RWPE1 (cell line): ENCODE data around the gene LRRTM4.

Source experiments
- CTCF ChIA-PET: fragments of 350-600 bp; sonication (Branson Sonifier 250); formaldehyde crosslinking; extraction: SDS; loops from one replicate; lab custom pipeline; 2021; lab: Yijun Ruan, JAX
- POLR2A ChIA-PET: fragments of 400-600 bp; formaldehyde crosslinking; extraction: SDS; loops from one replicate; lab custom pipeline; 2020; ENCODE audit warnings: antibody characterized with exemption; ENCODE audit not compliant: low non-redundant PET; lab: Yijun Ruan, JAX
- DNase-seq: peaks from one replicate; pipeline ENCODE4 v3.0.0; 2012; ENCODE audit warnings: low spot score
- H3K27ac ChIP-seq: fragments of 450-650 bp; 2 replicates; pipeline ENCODE4 v1.5.1; 2017
- TF ChIP-seq, protein P1 (sequence below): fragments of 450-650 bp; conservative IDR thresholded peaks from 2 replicates; pipeline ENCODE4 v1.5.1; 2017; ENCODE audit warnings: low read depth, mild to moderate bottlenecking

The LRRTM4 gene

DNA sequence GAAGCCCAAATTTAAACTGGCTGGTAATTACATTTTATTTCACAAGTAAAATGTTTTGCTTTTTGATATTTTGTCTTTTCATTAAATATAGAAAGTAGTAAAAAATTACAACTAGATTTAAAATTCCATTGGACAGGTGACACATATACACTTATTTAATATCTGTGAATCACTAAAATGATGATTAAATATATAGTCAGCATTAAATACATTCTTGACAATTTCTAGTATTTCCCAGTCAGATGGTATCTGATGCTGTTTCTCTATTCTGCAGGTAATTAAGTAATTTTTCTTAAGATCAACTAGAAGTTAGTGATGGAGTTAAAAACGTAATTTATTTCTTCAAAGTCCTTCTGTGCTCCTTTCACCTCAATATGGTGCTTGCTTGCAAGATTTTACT, 237.8 kb downstream of the LRRTM4 start:
- ChIA-PET POLR2A (no interaction called here), CTCF (no interaction called here)
- DNase-seq: no peak
- TF ChIP-seq, protein P1, sequence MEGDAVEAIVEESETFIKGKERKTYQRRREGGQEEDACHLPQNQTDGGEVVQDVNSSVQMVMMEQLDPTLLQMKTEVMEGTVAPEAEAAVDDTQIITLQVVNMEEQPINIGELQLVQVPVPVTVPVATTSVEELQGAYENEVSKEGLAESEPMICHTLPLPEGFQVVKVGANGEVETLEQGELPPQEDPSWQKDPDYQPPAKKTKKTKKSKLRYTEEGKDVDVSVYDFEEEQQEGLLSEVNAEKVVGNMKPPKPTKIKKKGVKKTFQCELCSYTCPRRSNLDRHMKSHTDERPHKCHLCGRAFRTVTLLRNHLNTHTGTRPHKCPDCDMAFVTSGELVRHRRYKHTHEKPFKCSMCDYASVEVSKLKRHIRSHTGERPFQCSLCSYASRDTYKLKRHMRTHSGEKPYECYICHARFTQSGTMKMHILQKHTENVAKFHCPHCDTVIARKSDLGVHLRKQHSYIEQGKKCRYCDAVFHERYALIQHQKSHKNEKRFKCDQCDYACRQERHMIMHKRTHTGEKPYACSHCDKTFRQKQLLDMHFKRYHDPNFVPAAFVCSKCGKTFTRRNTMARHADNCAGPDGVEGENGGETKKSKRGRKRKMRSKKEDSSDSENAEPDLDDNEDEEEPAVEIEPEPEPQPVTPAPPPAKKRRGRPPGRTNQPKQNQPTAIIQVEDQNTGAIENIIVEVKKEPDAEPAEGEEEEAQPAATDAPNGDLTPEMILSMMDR: no peak
- H3K27ac ChIP-seq: no peak overlapping the region

DNA sequence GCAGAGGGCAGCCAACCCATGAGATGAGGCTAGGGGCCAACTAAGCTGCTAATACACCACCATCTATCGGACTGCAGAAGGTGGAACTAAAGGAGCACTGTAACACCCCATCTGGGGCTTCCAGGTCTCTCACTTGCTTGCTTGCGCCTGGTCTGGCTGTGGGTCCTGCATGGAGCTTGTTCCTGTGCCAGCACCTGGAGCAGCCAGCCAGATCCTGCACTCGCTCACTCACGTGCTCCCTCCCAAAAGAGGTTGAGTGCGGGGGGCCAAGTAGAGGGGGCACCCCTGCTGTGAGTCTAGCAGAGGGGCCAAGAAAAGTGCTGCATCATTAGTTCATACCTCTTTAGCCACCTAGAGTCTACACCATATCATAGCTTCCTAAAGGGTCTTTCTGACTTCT, 250.9 kb downstream of the LRRTM4 start:
- H3K27ac ChIP-seq: no peak overlapping the region
- no peak for DNase-seq
- CTCF ChIA-PET: interaction anchor here (0.6 kb wide), 1 partner anchor 293 kb away, joined by 3 read pairs; no protein-coding TSS in a partner anchor
- POLR2A ChIA-PET: no interaction called here
- TF ChIP-seq, protein P1: no peak

DNA sequence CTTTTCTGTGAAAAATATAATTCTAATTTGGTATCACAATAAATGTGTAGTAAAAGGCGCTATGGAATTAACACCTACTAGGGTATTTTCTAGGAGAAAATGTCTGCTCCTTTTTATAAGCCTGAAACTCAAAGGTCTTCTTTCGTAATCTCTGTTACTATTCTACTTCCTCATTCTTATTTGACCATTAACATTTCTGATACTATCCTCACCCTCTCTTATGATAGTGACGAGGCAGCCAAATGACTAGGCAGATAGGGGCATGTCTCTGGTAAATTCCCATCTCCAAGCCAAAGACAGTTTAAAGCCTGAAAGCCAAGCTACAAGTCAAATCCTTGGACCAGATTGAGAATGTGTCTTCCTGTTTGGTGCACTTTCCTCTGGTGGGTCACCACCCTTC, 251.7 kb downstream of the LRRTM4 start:
- peak; percentile 1 for DNase-seq
- POLR2A ChIA-PET: no interaction called here
- TF ChIP-seq, protein P1: no peak
- no peak overlapping the region for H3K27ac ChIP-seq
- CTCF ChIA-PET: no interaction called here

DNA sequence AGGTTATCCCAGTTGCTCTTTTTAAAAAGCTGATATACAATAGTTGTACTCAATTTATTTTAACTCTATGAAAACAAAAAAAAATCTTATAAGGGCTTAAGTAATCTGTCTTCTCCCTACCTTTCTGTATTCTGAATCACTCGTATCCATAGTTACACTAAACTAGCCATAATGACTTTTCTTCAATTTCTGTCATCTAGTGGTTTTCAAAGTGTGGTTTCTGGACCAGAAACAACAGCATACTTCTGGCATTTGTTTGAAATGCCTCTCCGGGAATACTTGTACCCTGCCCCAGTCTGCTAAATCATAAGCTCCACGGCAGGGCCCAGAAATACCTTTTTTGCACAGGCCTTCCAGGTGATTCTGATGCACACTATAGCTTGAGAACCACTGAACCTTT, 253.6 kb downstream of the LRRTM4 start:
- no peak for DNase-seq
- ChIA-PET CTCF (no interaction called here), POLR2A (no interaction called here)
- no peak overlapping the region for H3K27ac ChIP-seq
- TF ChIP-seq, protein P1: no peak

DNA sequence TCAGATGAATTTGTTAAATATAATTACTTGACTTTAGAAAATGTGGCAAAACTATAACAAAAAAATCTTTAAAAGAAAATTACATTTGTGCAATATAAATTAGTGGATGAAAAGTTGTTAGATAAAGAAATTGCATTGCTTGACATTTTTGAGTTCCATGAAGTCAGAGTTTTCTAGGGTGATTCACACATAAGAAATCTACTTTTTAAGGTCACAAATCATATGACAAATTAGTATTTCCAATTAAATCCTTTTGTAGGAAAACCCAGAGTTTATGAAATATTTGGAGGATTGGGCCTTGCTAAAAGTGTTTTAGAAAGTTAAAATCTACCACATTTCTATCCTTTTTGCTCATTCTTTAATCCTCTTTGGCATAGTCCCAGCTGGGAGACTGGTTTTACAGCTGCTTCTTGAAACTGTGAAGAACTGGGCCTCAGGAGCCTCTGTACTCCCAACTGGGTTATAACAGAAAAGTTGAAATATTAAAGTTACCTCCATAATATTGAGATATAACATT, 289.2 kb downstream of the LRRTM4 start:
- ChIA-PET POLR2A (no interaction called here), CTCF (no interaction called here)
- TF ChIP-seq, protein P1: no peak
- no peak for DNase-seq
- no peak overlapping the region for H3K27ac ChIP-seq

DNA sequence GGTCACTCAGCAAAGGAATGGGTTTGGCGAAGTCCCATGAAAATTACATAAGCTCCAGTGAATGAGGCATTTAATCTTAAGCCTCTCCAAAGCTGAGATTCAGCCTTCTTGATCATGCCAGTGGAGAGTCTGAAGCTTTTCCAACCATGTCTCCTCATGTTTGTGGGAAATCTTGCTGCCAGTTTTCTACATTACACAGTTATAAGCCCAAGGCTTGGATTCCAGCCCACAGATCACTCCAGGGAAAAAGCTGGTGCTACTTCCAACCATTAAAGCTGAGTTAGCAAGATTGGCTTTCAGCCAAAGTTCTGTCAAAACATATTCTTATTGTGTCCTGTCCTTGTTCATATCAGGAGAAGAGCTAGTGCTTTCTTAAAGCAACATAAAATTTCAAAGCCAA, 293.8 kb downstream of the LRRTM4 start:
- TF ChIP-seq, protein P1: no peak
- no peak for DNase-seq
- no peak overlapping the region for H3K27ac ChIP-seq
- ChIA-PET CTCF (no interaction called here), POLR2A (no interaction called here)
